ENCODE measurements around the gene ZFHX2.

The ZFHX2 gene

DNA sequence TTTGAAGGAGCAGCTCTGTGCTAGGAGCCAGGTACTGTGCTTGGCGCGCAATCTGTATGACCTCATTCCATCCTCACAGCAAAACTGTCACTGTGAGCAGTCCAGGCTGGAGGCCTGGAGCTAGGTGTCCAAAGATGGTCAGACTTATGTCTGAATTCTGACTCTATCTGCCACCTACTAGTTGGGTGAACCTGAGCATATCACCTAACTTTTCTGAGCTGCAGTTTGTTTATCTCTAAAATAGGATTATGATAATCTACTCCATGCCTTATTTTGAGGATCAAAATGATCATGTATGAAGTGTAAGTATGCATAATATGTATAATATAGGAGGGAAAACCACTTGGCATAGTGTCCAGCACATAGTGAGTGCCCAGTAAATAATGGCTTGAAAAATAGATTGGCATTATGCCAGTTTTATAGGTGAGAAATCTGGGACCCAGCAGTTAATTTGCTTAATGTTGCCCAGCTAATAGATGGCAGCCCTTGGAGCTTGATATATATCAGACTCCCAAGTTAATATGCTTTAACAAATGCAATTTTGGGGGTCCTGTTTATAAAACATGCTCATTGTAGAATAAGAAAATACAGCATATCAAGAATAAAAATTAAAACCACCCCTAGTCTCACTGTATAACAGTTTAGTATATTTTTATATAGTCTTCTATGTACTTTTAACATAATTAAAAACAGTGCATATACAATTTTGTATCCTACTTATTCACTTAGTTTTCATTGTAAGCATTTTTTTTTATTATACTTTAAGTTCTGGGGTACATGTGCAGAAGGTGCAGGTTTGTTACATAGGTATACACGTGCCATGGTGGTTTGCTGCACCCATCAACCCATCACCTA is 31.6 kb upstream of the ZFHX2 start:
- TF ChIP-seq EZH2 (IDR thresholded peaks at IDR 0.05; ENCODE audit: borderline replicate concordance, low read length), result no peak
- TF ChIP-seq, protein P1, sequence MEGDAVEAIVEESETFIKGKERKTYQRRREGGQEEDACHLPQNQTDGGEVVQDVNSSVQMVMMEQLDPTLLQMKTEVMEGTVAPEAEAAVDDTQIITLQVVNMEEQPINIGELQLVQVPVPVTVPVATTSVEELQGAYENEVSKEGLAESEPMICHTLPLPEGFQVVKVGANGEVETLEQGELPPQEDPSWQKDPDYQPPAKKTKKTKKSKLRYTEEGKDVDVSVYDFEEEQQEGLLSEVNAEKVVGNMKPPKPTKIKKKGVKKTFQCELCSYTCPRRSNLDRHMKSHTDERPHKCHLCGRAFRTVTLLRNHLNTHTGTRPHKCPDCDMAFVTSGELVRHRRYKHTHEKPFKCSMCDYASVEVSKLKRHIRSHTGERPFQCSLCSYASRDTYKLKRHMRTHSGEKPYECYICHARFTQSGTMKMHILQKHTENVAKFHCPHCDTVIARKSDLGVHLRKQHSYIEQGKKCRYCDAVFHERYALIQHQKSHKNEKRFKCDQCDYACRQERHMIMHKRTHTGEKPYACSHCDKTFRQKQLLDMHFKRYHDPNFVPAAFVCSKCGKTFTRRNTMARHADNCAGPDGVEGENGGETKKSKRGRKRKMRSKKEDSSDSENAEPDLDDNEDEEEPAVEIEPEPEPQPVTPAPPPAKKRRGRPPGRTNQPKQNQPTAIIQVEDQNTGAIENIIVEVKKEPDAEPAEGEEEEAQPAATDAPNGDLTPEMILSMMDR (IDR thresholded peaks at IDR 0.05; ENCODE audit: low read length), result no peak
- H3K4me3 ChIP-seq (ENCODE audit: low read depth, low read length, poor library complexity, severe bottlenecking), result no peak overlapping the region
- H3F3A ChIP-seq (ENCODE audit: insufficient read depth, low read length), result no peaks in the 10 kb centered on the region
- no peaks in the 10 kb centered on the region for H3K27me3 ChIP-seq (ENCODE audit: insufficient read depth, low read length)
- no peaks in the 10 kb centered on the region for H3K79me2 ChIP-seq (ENCODE audit: insufficient read depth, low read length)
- H3K4me2 ChIP-seq (ENCODE audit: low read length), result no peak overlapping the region
- H3K9ac ChIP-seq (ENCODE audit: low read length), result no peak overlapping the region
- no peaks in the 10 kb centered on the region for H3K4me1 ChIP-seq (ENCODE audit: insufficient read depth, low read length, severe bottlenecking)
- H3K36me3 ChIP-seq (ENCODE audit: insufficient read depth, low read length), result no peaks in the 10 kb centered on the region
- no peak overlapping the region for H3K27ac ChIP-seq (ENCODE audit: low read depth, low read length, poor library complexity, severe bottlenecking)
- no peak overlapping the region for H2AFZ ChIP-seq (ENCODE audit: low read length)
- no peaks in the 10 kb centered on the region for H4K20me1 ChIP-seq (ENCODE audit: insufficient read depth, low read length)
- no peaks in the 10 kb centered on the region for H3K9me3 ChIP-seq (ENCODE audit: low read length)
- H3K9me2 ChIP-seq (ENCODE audit: low read depth, low read length), result no peaks in the 10 kb centered on the region

DNA sequence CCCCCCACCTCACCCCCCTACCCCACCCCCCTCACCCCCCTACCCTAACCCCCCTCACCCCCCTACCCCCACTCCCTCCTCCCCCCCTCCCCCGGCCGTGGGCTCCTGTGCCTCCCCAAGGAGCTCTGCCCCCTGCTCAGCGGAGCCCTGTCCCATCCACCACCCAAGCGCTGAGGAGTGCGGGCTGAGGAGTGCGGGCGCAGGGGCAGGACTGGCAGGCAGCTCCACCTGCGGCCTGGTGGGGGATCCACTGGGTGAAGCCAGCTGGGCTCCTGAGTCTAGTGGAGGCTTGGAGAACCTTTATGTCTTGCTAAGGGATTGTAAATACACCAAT is 29.4 kb upstream of the ZFHX2 start:
- Histone ChIP-seq H3K4me1 (ENCODE audit: insufficient read depth, low read length, severe bottlenecking) (no peaks in the 10 kb centered on the region), H2AFZ (ENCODE audit: low read length) (no peak overlapping the region), H4K20me1 (ENCODE audit: insufficient read depth, low read length) (no peaks in the 10 kb centered on the region), H3K4me3 (ENCODE audit: low read depth, low read length, poor library complexity, severe bottlenecking) (no peak overlapping the region), H3K27me3 (ENCODE audit: insufficient read depth, low read length) (no peaks in the 10 kb centered on the region; the same call in 1 of the 2 replicates), H3K36me3 (ENCODE audit: insufficient read depth, low read length) (no peaks in the 10 kb centered on the region), H3K9ac (ENCODE audit: low read length) (no peak overlapping the region), H3K4me2 (ENCODE audit: low read length) (no peak overlapping the region), H3F3A (ENCODE audit: insufficient read depth, low read length) (no peaks in the 10 kb centered on the region), H3K79me2 (ENCODE audit: insufficient read depth, low read length) (no peaks in the 10 kb centered on the region), H3K27ac (ENCODE audit: low read depth, low read length, poor library complexity, severe bottlenecking) (no peak overlapping the region), H3K9me2 (ENCODE audit: low read depth, low read length) (no peaks in the 10 kb centered on the region), H3K9me3 (ENCODE audit: low read length) (no peaks in the 10 kb centered on the region)
- TF ChIP-seq, protein P1 (IDR thresholded peaks at IDR 0.05; ENCODE audit: low read length), result no peak
- TF ChIP-seq EZH2 (IDR thresholded peaks at IDR 0.05; ENCODE audit: borderline replicate concordance, low read length), result no peak

DNA sequence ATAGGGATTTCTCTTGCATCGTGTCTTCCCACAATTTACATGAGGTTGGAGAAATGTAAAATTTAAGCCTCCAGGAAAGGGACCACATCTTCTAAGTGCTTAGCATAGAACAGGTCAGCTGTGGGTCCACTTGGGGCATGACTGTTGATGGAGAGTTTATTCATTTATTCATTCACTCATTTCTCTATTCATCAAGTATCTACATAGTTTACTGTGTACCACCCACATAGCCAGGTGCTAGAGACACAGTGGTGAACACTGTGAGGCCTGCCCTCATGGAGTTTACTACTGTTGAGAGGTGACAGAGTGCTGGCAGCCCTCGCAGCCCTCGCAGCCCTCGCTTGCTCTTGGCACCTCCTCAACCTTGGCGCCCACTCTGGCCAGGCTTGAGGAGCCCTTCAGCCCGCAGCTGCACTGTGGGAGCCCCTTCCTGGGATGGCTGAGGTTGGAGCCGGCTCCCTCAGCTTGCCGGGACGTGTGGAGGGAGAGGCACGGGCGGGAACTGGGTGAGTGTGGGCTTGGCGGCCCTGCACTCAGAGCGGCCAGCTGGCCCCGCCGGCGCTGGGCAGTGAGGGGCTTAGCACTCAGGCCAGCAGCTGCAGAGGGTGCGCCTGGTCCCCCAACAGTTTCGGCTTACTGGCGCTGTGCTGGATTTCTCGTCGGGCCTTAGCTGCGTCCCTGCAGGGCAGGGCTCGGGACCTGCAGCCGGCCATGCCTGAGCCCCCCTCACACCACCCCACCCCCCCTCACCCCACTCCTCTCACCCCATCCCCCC is 28.8 kb upstream of the ZFHX2 start:
- Histone ChIP-seq H3K4me2 (ENCODE audit: low read length) (no peak overlapping the region), H3K27me3 (ENCODE audit: insufficient read depth, low read length) (no peaks in the 10 kb centered on the region; the same call in 1 of the 2 replicates), H3K4me1 (ENCODE audit: insufficient read depth, low read length, severe bottlenecking) (no peaks in the 10 kb centered on the region), H3K9me3 (ENCODE audit: low read length) (no peaks in the 10 kb centered on the region), H3K9me2 (ENCODE audit: low read depth, low read length) (no peaks in the 10 kb centered on the region), H3K36me3 (ENCODE audit: insufficient read depth, low read length) (no peaks in the 10 kb centered on the region), H3K27ac (ENCODE audit: low read depth, low read length, poor library complexity, severe bottlenecking) (no peak overlapping the region), H4K20me1 (ENCODE audit: insufficient read depth, low read length) (no peaks in the 10 kb centered on the region), H3K9ac (ENCODE audit: low read length) (no peak overlapping the region), H2AFZ (ENCODE audit: low read length) (no peak overlapping the region), H3F3A (ENCODE audit: insufficient read depth, low read length) (no peaks in the 10 kb centered on the region), H3K79me2 (ENCODE audit: insufficient read depth, low read length) (no peaks in the 10 kb centered on the region), H3K4me3 (ENCODE audit: low read depth, low read length, poor library complexity, severe bottlenecking) (no peak overlapping the region)
- TF ChIP-seq EZH2 (IDR thresholded peaks at IDR 0.05; ENCODE audit: borderline replicate concordance, low read length), result no peak
- TF ChIP-seq, protein P1 (IDR thresholded peaks at IDR 0.05; ENCODE audit: low read length), result no peak
